GM19395 (cell line): ENCODE measurements around the gene HAUS6.
"Not testable (repeated sequence)": the region's sequence is repeated elsewhere in the genome, so short reads cannot be mapped to it uniquely, and the experiment has no call there.

Experiments used
- ATAC-seq: cut with Tn5 transposase; IDR thresholded peaks from one replicate; pipeline ENCODE4 v1.9.1; 2021; ENCODE audit warnings: mild to moderate bottlenecking, moderate library complexity; ENCODE audit not compliant: unreplicated experiment

Gene HAUS6

GRCh38 chr9:19048966-19049916, 53.5 kb downstream of the HAUS6 start, which contains the start of gene RRAGA:
Gene RRAGA (plus strand): TSS chr9:19049427. CDS start chr9:19049660, 233 bp downstream.
- ATAC-seq: peak; percentile 93

DNA sequence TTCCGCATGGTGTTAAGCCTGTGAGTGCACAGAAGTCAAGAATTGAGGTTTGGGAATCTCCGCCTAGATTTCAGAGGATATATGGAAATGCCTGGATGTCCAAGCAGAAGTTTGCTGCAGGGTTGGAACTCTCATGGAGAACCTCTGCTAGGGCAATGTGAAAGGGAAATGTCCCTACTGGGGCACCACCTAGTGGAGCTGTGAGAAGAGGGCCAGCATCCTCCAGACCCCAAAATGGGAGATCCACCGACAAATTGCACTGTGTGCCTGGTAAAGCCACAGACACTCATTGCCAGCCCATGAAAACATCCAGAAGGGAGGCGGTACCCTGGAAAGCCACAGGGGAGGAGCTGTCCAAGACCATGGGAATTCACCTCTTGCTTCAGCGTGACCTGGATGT, 66.1 kb downstream of the HAUS6 start:
- ATAC-seq: no peak

DNA sequence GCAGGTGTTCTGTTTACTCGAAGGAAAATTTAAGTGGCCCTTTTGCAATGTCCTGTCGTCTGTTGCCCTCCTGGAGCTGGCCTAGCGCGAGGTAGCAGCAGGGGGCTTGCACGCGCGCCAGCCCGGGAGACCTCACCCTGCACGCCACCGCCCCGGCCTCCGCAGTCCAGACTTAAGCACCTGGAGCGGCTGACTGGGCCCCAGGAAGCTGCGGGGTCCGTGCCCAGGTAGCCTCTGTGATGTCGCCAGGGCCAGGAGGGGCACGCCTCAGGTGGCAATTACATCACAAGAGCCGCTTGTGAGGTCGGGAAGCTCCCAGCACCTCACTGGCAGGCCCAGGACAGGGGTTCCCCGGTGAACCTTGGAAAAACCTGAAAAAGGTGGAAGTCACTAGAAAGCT, 69.7 kb downstream of the HAUS6 start, which contains the start of gene SAXO1:
Gene SAXO1, minus strand, starts transcription at position 195 of the 400 bp plus-strand sequence. CDS start 301 bp downstream, outside the sequence.
- no peak for ATAC-seq

DNA sequence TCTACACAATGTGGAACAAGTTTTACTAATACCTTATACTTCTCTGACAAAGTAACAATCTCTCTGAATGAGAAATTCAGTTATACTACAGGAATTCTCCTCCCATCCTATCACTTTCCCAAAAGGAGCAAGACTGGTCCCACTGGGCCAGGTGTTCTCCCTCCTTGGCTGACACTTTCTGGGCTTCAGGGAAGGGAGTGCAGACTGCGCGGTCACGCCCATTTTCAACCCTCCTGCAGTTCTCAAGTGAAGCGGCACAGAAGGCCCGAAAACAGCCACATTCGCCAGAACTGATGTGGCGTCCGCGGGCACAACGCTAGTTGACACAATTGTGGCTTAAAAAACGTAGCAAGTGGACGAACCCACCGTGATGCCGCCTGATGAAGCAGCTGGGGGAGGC, 70.3 kb downstream of the HAUS6 start:
- ATAC-seq: no peak

GRCh38 chr9:19030899-19031298, 71.8 kb downstream of the HAUS6 start:
- peak; percentile 53 for ATAC-seq

DNA sequence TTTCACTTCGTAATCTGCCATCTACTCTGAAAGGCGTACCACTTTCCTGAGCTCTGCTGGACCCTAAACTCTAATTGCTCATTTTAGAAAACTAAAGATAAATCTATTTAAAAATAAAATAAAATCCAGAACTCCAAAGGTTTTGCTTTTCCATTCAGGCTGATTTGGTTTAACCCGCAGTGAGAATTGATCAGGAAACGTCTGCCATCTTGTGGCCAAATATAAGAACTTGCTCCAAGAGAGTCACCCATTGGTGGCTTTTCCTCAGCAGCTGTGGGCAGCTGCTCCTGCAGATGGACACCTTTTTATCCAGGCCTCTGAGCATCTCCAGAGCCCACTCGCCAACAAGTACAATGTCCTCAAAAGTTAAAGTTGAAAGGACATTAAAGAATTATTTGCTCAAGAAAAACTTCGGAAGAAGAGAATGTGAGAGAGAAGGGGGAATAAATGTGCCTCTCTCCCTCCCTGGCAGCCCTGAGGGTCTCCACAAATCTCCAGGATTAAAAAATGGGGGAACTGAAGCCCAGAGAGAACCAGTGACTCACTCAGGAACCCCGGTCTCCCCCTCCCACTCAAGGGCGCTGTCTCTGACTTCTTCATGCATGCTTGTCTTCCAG, 73.8 kb downstream of the HAUS6 start:
- peak; percentile 67 for ATAC-seq

DNA sequence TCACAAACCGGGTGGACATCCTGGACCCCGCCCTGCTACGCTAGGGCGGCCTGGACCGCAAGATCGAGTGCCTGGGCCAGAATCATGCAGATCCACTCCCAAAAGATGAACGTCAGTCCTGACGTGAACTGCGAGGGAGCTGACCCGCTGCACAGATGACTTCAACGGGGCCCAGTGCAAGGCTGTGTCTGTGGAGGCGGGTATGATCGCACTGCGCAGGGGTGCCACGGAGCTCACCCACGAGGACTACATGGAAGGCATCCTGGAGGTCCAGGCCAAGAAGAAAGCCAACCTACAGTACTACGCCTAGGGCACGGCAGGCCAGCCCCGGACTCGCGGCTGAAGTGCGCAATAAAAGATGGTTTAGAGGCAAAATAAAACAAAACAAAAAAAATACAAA, 74.9 kb downstream of the HAUS6 start:
- ATAC-seq: no peak

GRCh38 chr9:19026375-19026774, 76.3 kb downstream of the HAUS6 start:
- ATAC-seq: peak; percentile 47

- no peak for ATAC-seq
Observed at GRCh38 chr9:19023078-19023477, 79.6 kb downstream of the HAUS6 start.

- peak; percentile 51 for ATAC-seq
Observed at GRCh38 chr9:19022206-19022605, 80.5 kb downstream of the HAUS6 start.

DNA sequence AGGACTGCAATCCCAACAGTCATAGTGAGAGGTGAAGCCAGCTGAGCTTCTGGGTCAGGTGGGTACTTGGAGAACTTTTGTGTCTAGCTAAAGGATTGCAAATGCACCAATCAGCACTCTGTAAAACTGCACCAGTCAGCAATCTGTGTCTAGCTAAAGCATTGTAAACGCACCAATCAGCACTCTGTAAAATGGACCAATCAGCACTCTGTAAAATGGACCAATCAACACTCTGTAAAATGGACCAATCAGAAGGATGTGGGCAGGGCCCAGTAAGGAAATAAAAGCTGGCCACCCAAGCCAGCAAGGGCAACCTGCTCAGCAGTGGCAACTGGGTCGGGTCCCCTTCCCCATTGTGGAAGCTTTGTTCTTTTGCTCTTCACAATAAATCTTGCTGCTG, 81.1 kb downstream of the HAUS6 start:
- not testable (repeated sequence) for ATAC-seq

DNA sequence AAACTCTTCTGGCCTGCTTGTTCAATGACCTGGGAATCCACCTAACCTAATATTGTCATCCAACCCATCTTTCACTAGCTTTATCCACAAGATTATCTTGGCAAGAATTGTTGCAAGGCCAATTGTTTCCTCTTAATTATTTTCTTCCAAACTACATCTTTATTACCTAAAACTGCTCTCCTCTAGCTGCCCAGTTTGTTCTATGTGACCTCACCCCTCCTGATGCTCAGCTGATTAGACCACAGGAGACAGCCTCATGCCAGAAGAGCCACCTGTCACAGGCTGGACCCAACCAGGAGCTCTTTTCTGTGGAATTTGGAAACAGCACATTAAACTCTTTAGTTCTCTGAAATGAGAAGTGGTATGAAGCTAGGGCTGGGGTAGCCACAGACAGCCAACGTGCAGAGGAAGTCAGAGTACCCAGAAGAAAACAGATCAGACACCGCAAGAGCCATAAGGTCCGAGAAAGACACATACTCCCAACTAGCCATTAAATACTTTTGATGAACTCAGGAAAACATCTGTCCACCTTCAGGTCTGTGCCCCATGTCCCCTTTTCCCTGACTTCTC, 81.7 kb downstream of the HAUS6 start:
- ATAC-seq: no peak

DNA sequence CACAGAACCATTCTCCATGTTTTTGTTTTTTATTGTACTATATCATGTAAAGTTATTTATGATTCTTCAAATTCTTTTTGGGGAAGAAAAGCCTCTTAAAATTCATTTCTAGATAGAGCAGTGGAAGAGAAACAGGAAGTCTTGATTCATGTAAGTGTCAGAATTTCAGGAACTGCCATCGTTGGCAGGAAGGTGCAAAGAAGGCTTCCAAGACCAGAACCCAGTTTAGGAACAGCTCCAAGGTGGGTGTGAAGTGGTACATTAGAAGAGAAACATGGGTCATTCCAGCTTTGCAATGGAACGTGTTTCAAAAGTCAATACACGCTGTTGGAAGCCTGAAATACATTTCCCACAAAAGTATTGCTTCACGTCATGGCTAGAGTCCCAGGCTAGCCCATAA, 84.5 kb downstream of the HAUS6 start:
- no peak for ATAC-seq

- ATAC-seq: no peak
Observed at GRCh38 chr9:19009391-19009965, 93.2 kb downstream of the HAUS6 start.
